Measurements from ENCODE around the gene TIMM44. TPM values are rescaled to one million over a fixed set of nuclear protein-coding genes. Genes with fewer than 3 reads are reported as not detected.
A peak's percentile ranks its signal among the peaks of the same experiment; 100 is the strongest.

TIMM44 gene
- total and polyA plus RNA-seq, 2 donors from 2014 or later = 46.7 to 57.8 TPM

GRCh38 chr19:7979559-7979958 lies 36.1 kb upstream of the TIMM44 start:
- Histone ChIP-seq H3K36me3 (ENCODE audit: control insufficient read depth in 2 of 3, insufficient read depth in 3 of 3, low read length in 3 of 3) (peaks cover 2 to 27% (median 7%) of the 10 kb centered on the region in 3 donors), H3K9me3 (ENCODE audit: control insufficient read depth in 2 of 3, insufficient read depth in 1 of 3, low read length in 3 of 3) (no peaks in the 10 kb centered on the region), H3K9ac (ENCODE audit: low read length in 3 of 3) (no peak overlapping the region), H3K27ac (ENCODE audit: low read depth in 2 of 2, low read length in 2 of 2) (peak overlapping the region; percentile 36 to 60), H3K4me3 (ENCODE audit: low read length in 3 of 3) (no peak overlapping the region), H3K4me1 (ENCODE audit: control insufficient read depth in 2 of 3, insufficient read depth in 2 of 3, low read depth in 1 of 3, low read length in 3 of 3) (peaks cover 0 to 57% (median 45%) of the 10 kb centered on the region in 3 donors), H3K27me3 (ENCODE audit: control insufficient read depth, insufficient read depth, low read length) (no peaks in the 10 kb centered on the region)
- intact Hi-C loops (cut with DNase I) = no loop called here
- FAIRE-seq (no peak), DNase-seq (peak in 1 of 5 donors; percentile 54)
- no peak for TF ChIP-seq CTCF (IDR thresholded peaks at IDR 0.05; ENCODE audit: borderline replicate concordance, extremely low read depth, insufficient read depth)

GRCh38 chr19:7979011-7979410 lies 35.5 kb upstream of the TIMM44 start:
- no peak for FAIRE-seq
- intact Hi-C loops (cut with DNase I) = no loop called here
- Histone ChIP-seq H3K9me3 (ENCODE audit: control insufficient read depth in 2 of 3, insufficient read depth in 1 of 3, low read length in 3 of 3) (no peaks in the 10 kb centered on the region), H3K27me3 (ENCODE audit: control insufficient read depth, insufficient read depth, low read length) (no peaks in the 10 kb centered on the region), H3K4me3 (ENCODE audit: low read length in 3 of 3) (no peak overlapping the region), H3K9ac (ENCODE audit: low read length in 3 of 3) (peak overlapping the region in 1 of 3 donors; percentile 60), H3K36me3 (ENCODE audit: control insufficient read depth in 2 of 3, insufficient read depth in 3 of 3, low read length in 3 of 3) (peaks cover under 1 to 22% (median 7%) of the 10 kb centered on the region in 3 donors), H3K4me1 (ENCODE audit: control insufficient read depth in 2 of 3, insufficient read depth in 2 of 3, low read depth in 1 of 3, low read length in 3 of 3) (peaks cover 0 to 57% (median 46%) of the 10 kb centered on the region in 3 donors), H3K27ac (ENCODE audit: low read depth in 2 of 2, low read length in 2 of 2) (peak overlapping the region in 1 of 2 donors; percentile 60)
- no peak for TF ChIP-seq CTCF (IDR thresholded peaks at IDR 0.05; ENCODE audit: borderline replicate concordance, extremely low read depth, insufficient read depth)
- DNase-seq = peak in 1 of 5 donors; percentile 59

GRCh38 chr19:7978179-7978825 lies 34.8 kb upstream of the TIMM44 start:
- peaks cover 0 to 50% (median 39%) of the 10 kb centered on the region in 3 donors for H3K4me1 ChIP-seq (ENCODE audit: control insufficient read depth in 2 of 3, insufficient read depth in 2 of 3, low read depth in 1 of 3, low read length in 3 of 3)
- H3K9ac ChIP-seq (ENCODE audit: low read length in 3 of 3) = peak overlapping the region in 1 of 3 donors; percentile 60
- no peak for TF ChIP-seq CTCF (IDR thresholded peaks at IDR 0.05; ENCODE audit: borderline replicate concordance, extremely low read depth, insufficient read depth)
- H3K4me3 ChIP-seq (ENCODE audit: low read length in 3 of 3) = no peak overlapping the region
- peak in 1 of 5 donors; percentile 30 for DNase-seq
- peaks cover 0 to 15% (median 12%) of the 10 kb centered on the region in 3 donors for H3K36me3 ChIP-seq (ENCODE audit: control insufficient read depth in 2 of 3, insufficient read depth in 3 of 3, low read length in 3 of 3)
- no peaks in the 10 kb centered on the region for H3K27me3 ChIP-seq (ENCODE audit: control insufficient read depth, insufficient read depth, low read length)
- no peak for FAIRE-seq
- peak overlapping the region in 1 of 2 donors; percentile 60 for H3K27ac ChIP-seq (ENCODE audit: low read depth in 2 of 2, low read length in 2 of 2)
- intact Hi-C loops (cut with DNase I) = no loop called here
- no peaks in the 10 kb centered on the region for H3K9me3 ChIP-seq (ENCODE audit: control insufficient read depth in 2 of 3, insufficient read depth in 1 of 3, low read length in 3 of 3)

Data from kidney (tissue), 14 donors.